GM18861 (cell line): ENCODE data around the gene CCDC50.
A peak's percentile ranks its signal among the peaks of the same experiment; 100 is the strongest.

Experiments
- ATAC-seq: cut with Tn5 transposase; IDR thresholded peaks from one replicate; pipeline ENCODE4 v1.9.1; 2021; ENCODE audit not compliant: unreplicated experiment

Gene CCDC50

GRCh38 chr3:191316876-191317603, 12.2 kb upstream of the CCDC50 start:
- no peak for ATAC-seq

- ATAC-seq: no peak
Measured at GRCh38 chr3:191320316-191320715, 8.9 kb upstream of the CCDC50 start.

- no peak for ATAC-seq
Measured at GRCh38 chr3:191321019-191321767, 8.0 kb upstream of the CCDC50 start.

GRCh38 chr3:191324936-191325335, 4.3 kb upstream of the CCDC50 start:
- no peak for ATAC-seq

GRCh38 chr3:191327526-191327925, 1.7 kb upstream of the CCDC50 start:
- no peak for ATAC-seq

GRCh38 chr3:191328383-191328961, 722 bp upstream of the CCDC50 start:
- ATAC-seq: no peak

GRCh38 chr3:191329654-191330529, 698 bp downstream of the CCDC50 start, which contains the start of gene UTS2B:
UTS2B (minus strand) TSS chr3:191330526; CDS start chr3:191282189, 48,337 bp downstream.
- no peak for ATAC-seq

- no peak for ATAC-seq
Measured at GRCh38 chr3:191330530-191331048, 1.4 kb downstream of the CCDC50 start.

GRCh38 chr3:191331388-191331787, 2.2 kb downstream of the CCDC50 start:
- ATAC-seq: no peak

GRCh38 chr3:191333298-191333880, 4.2 kb downstream of the CCDC50 start:
- ATAC-seq: no peak

GRCh38 chr3:191334346-191334893, 5.2 kb downstream of the CCDC50 start:
- no peak for ATAC-seq

GRCh38 chr3:191336833-191337232, 7.6 kb downstream of the CCDC50 start:
- ATAC-seq: no peak

GRCh38 chr3:191338177-191338488, 8.9 kb downstream of the CCDC50 start:
- no peak for ATAC-seq

GRCh38 chr3:191339316-191339917, 10.2 kb downstream of the CCDC50 start:
- no peak for ATAC-seq

- ATAC-seq: no peak
Measured at GRCh38 chr3:191340351-191340750, 11.2 kb downstream of the CCDC50 start.

GRCh38 chr3:191340966-191341365, 11.8 kb downstream of the CCDC50 start:
- ATAC-seq: peak; percentile 82

GRCh38 chr3:191342006-191342405, 12.8 kb downstream of the CCDC50 start:
- ATAC-seq: no peak

- ATAC-seq: no peak
Measured at GRCh38 chr3:191342411-191342810, 13.2 kb downstream of the CCDC50 start.

GRCh38 chr3:191343115-191343514, 13.9 kb downstream of the CCDC50 start:
- no peak for ATAC-seq

GRCh38 chr3:191343913-191344312, 14.7 kb downstream of the CCDC50 start:
- ATAC-seq: no peak
